Body of pancreas (tissue), 4 donors: ENCODE measurements around the gene HCAR2.

Experiments used
- CTCF ChIP-seq, 7 experiments: fragments of 450-650 bp in 4 of 7; fragments of 200-600 bp in 3 of 7; sonication (generic) in 3 of 7; IDR thresholded peaks; one replicate each; pipeline ENCODE4 v1.5.1; 2016 to 2019; ENCODE audit warnings: antibody characterized with exemption in 7 of 7
- POLR2A ChIP-seq, 3 donors: fragments of 450-650 bp; IDR thresholded peaks; one replicate each; pipeline ENCODE4 v1.6.1; 2016; ENCODE audit warnings: antibody characterized with exemption in 3 of 3, mild to moderate bottlenecking in 2 of 3

- no peak for TF ChIP-seq CTCF (IDR thresholded peaks at IDR 0.05)
- no peak for TF ChIP-seq POLR2A (IDR thresholded peaks at IDR 0.05)
Measured at GRCh38 chr12:122691566-122691965, 11.6 kb downstream of the HCAR2 start.
